ENCODE data around the gene PALM. TPM values are rescaled to one million over a fixed set of nuclear protein-coding genes. Genes with fewer than 3 reads are reported as not detected.

The PALM gene
- polyA plus RNA-seq, 1 donor from 2014 or later = 74.8 TPM

- no peak overlapping the region for H3K27ac ChIP-seq (ENCODE audit: low read length)
- H3K4me2 ChIP-seq (ENCODE audit: low read length) = no peak overlapping the region
- no peaks in the 10 kb centered on the region for H3K27me3 ChIP-seq (ENCODE audit: insufficient read depth, low read depth, low read length)
- no peaks in the 10 kb centered on the region for H3K36me3 ChIP-seq (ENCODE audit: insufficient read depth, low read length)
- no peaks in the 10 kb centered on the region for H4K20me1 ChIP-seq (ENCODE audit: insufficient read depth)
- H3K9me3 ChIP-seq (ENCODE audit: low read length) = no peaks in the 10 kb centered on the region
- no peaks in the 10 kb centered on the region for H3F3A ChIP-seq (ENCODE audit: insufficient read depth, low read length, poor library complexity, severe bottlenecking)
- TF ChIP-seq SMC3 (conservative IDR thresholded peaks at IDR 0.05; ENCODE audit: poor library complexity) (no peak), TAF1 (IDR thresholded peaks at IDR 0.05; ENCODE audit: low read depth) (no peak), CTCF (IDR thresholded peaks at IDR 0.05; ENCODE audit: poor library complexity, severe bottlenecking) (no peak), EP300 (conservative IDR thresholded peaks at IDR 0.05; ENCODE audit: poor library complexity, severe bottlenecking) (no peak), POLR2AphosphoS5 (IDR thresholded peaks at IDR 0.05) (no peak), MXI1 (conservative IDR thresholded peaks at IDR 0.05; ENCODE audit: poor library complexity, severe bottlenecking) (no peak), EZH2 (IDR thresholded peaks at IDR 0.05; ENCODE audit: borderline replicate concordance, insufficient read depth, low read length, poor library complexity, severe bottlenecking) (no peak), RAD21 (conservative IDR thresholded peaks at IDR 0.05) (no peak)
- TF ChIP-seq, protein P1, sequence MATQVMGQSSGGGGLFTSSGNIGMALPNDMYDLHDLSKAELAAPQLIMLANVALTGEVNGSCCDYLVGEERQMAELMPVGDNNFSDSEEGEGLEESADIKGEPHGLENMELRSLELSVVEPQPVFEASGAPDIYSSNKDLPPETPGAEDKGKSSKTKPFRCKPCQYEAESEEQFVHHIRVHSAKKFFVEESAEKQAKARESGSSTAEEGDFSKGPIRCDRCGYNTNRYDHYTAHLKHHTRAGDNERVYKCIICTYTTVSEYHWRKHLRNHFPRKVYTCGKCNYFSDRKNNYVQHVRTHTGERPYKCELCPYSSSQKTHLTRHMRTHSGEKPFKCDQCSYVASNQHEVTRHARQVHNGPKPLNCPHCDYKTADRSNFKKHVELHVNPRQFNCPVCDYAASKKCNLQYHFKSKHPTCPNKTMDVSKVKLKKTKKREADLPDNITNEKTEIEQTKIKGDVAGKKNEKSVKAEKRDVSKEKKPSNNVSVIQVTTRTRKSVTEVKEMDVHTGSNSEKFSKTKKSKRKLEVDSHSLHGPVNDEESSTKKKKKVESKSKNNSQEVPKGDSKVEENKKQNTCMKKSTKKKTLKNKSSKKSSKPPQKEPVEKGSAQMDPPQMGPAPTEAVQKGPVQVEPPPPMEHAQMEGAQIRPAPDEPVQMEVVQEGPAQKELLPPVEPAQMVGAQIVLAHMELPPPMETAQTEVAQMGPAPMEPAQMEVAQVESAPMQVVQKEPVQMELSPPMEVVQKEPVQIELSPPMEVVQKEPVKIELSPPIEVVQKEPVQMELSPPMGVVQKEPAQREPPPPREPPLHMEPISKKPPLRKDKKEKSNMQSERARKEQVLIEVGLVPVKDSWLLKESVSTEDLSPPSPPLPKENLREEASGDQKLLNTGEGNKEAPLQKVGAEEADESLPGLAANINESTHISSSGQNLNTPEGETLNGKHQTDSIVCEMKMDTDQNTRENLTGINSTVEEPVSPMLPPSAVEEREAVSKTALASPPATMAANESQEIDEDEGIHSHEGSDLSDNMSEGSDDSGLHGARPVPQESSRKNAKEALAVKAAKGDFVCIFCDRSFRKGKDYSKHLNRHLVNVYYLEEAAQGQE (IDR thresholded peaks at IDR 0.05; ENCODE audit: borderline replicate concordance) = no peak
- no peak overlapping the region for H3K4me3 ChIP-seq (ENCODE audit: low read length)
- H3K9ac ChIP-seq (ENCODE audit: low read length) = no peak overlapping the region
- no peaks in the 10 kb centered on the region for H3K9me2 ChIP-seq (ENCODE audit: insufficient read depth, low read length)
- no peak overlapping the region for H2AFZ ChIP-seq (ENCODE audit: low read depth, low read length)
- H3K79me2 ChIP-seq (replicated peaks; ENCODE audit: insufficient read depth, low read length) = no peaks in the 10 kb centered on the region
These were observed 56.5 kb downstream of the PALM start for GRCh38 chr19:765179-765738.

DNA sequence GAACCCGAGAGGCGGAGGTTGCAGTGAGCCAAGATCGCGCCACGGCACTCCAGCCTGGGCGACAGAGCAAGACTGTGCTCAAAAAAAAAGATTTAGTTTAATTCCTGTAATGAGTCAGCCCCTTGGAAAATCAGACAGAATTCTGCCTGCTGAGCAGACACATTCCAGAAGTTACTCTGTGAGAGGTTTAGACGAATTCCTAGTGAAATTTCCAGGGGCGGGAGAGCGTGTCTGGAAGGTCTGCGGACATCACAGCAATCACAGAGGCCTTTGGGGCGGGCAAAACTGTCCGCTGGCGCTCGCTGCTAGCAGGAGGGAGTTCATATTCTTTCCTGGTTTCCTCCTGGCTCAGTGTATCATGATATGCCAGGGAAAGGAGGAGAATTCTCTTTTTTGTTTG is 59.7 kb downstream of the PALM start:
- Histone ChIP-seq H3K9me2 (ENCODE audit: insufficient read depth, low read length) (no peaks in the 10 kb centered on the region), H3K4me3 (ENCODE audit: low read length) (no peak overlapping the region), H3K27ac (ENCODE audit: low read length) (no peak overlapping the region), H3K27me3 (ENCODE audit: insufficient read depth, low read depth, low read length) (no peaks in the 10 kb centered on the region), H3K9me3 (ENCODE audit: low read length) (no peaks in the 10 kb centered on the region), H3K36me3 (ENCODE audit: insufficient read depth, low read length) (no peaks in the 10 kb centered on the region), H3K4me2 (ENCODE audit: low read length) (no peak overlapping the region), H3K9ac (ENCODE audit: low read length) (no peak overlapping the region), H3F3A (ENCODE audit: insufficient read depth, low read length, poor library complexity, severe bottlenecking) (no peaks in the 10 kb centered on the region), H3K79me2 (replicated peaks; ENCODE audit: insufficient read depth, low read length) (no peaks in the 10 kb centered on the region), H4K20me1 (ENCODE audit: insufficient read depth) (no peaks in the 10 kb centered on the region), H2AFZ (ENCODE audit: low read depth, low read length) (no peak overlapping the region)
- TF ChIP-seq TAF1 (IDR thresholded peaks at IDR 0.05; ENCODE audit: low read depth) (no peak), SMC3 (conservative IDR thresholded peaks at IDR 0.05; ENCODE audit: poor library complexity) (no peak), CTCF (IDR thresholded peaks at IDR 0.05; ENCODE audit: poor library complexity, severe bottlenecking) (no peak), POLR2AphosphoS5 (IDR thresholded peaks at IDR 0.05) (no peak), EP300 (conservative IDR thresholded peaks at IDR 0.05; ENCODE audit: poor library complexity, severe bottlenecking) (no peak), MXI1 (conservative IDR thresholded peaks at IDR 0.05; ENCODE audit: poor library complexity, severe bottlenecking) (no peak), EZH2 (IDR thresholded peaks at IDR 0.05; ENCODE audit: borderline replicate concordance, insufficient read depth, low read length, poor library complexity, severe bottlenecking) (no peak), RAD21 (conservative IDR thresholded peaks at IDR 0.05) (no peak)
- TF ChIP-seq, protein P1 (IDR thresholded peaks at IDR 0.05; ENCODE audit: borderline replicate concordance) = no peak
